Ecto neural progenitor cell (in vitro differentiated cells): ENCODE data around the gene TRPT1.

Experiments used
- DNase-seq: peaks from one replicate; pipeline ENCODE4 v3.0.0-alpha.2; 2018; ENCODE audit warnings: low spot score

TRPT1 gene

DNA sequence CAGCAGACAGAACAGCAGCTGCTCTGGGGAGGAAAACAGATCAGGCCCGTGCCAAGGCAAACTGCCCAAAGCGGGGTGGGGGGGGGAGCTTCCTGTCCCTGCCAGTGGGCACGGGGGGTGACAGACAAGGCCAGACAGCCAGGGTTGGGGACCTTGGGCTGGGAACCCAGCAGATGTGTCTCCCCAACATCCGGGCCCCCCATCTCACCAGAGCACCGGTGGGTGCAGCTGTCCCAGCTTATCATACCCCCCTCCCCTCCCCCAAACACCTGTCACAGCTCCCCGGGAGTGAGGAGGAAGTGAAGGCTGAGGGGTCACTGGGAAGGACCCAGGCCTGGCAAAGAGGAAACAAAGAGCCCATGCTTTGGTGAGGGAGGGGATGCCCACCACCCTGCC lies 19.4 kb upstream of the TRPT1 start:
- no peak for DNase-seq

GRCh38 chr11:64244966-64245365 lies 19.0 kb upstream of the TRPT1 start:
- DNase-seq: no peak

- DNase-seq: no peak
Observed at GRCh38 chr11:64244107-64244506, 18.1 kb upstream of the TRPT1 start.

- DNase-seq: no peak
Observed at GRCh38 chr11:64243236-64243854, 17.4 kb upstream of the TRPT1 start.

DNA sequence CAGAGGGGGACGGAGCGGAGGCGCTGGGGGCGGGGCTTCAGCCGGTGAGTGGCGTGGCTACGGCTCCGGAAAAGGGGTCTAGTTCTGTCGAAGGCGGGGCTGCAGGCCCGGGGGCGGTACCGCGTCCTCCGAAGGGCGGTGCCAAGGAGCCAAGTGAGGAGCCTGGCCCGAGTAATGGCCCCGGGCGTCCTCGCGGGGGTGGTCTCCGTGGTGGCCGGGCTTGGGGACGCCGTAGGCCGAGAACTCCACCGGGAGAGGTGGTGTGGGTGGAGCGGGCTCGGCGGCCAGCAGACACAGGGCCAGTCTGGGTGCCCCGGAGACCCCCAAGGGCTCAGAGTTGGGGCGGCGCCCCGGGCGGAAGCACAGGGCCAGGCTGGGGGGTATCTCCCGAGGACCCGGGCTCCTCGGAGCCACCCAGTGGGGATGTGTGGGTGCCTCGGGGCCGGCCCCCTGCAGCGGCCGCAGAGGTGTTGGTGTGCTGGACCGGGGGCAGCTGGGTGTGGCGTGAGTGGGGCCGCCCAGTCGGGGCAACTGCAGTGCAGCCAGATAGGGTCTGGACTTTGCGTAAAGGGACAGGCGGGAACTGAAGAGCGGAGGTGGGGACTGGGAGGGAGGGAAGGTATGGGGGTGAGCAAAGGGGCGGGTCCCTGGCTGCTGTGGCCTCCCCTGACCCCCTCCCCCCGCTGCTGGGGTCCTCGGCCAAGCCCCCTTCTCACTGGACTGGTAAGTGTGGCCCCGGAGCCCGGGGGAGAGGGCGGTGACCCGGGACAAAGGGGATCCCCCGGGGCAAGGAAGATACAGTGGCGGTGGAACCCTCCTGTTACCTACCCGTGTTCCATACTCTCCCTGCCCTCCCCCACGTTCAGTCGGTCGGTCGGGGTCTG lies 15.7 kb upstream of the TRPT1 start:
- no peak for DNase-seq

GRCh38 chr11:64241241-64241490 lies 15.2 kb upstream of the TRPT1 start:
- peak; percentile 100 for DNase-seq

GRCh38 chr11:64240435-64241240 lies 14.7 kb upstream of the TRPT1 start, which contains the start of gene FKBP2:
Gene FKBP2 (plus strand): TSS chr11:64241095. CDS start chr11:64242388, 1,293 bp downstream.
- peak; percentile 97 for DNase-seq

GRCh38 chr11:64239662-64240434 lies 13.9 kb upstream of the TRPT1 start:
- DNase-seq: no peak

- no peak for DNase-seq
Observed at GRCh38 chr11:64238999-64239398, 13.0 kb upstream of the TRPT1 start.

DNA sequence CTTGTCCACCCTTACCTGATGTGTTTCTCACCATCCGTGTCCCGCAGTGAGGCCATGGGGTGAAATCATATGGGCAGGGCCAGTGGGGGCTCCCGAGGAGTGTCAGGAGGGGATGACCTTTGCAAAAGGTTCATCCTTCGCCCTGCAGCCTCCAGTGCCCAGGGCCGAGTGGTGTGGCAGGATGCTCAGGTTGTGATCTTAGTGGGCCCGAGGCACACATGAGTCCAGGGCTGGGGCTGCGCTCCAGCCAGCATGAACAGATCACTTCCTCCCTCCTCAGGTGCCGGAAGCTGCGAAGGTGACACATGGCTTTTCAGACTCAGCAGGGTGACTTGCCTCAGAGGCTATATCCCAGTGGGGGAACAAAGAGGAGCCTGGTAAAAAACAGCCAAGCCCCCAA lies 12.1 kb upstream of the TRPT1 start:
- DNase-seq: no peak

DNA sequence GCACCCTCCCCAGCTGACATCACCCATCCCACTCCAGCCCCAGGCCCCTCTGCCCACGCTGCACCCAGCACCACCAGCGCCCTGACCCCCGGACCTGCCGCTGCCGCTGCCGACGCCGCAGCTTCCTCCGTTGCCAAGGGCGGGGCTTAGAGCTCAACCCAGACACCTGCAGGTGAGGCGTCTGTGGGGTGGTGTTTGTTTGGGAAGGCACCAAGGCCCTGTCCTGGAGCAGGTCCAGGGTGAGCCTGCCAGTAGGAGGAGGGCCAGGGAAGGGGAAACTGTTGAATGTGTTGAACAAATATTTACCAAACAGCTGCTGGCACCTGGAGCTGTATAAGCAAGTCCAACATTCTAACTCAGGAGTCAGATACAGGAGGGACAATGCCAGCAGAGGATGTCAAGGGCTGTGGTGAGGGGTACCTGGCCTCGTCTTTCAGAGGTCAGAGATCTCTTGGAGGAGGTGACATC lies 11.5 kb upstream of the TRPT1 start:
- DNase-seq: no peak

DNA sequence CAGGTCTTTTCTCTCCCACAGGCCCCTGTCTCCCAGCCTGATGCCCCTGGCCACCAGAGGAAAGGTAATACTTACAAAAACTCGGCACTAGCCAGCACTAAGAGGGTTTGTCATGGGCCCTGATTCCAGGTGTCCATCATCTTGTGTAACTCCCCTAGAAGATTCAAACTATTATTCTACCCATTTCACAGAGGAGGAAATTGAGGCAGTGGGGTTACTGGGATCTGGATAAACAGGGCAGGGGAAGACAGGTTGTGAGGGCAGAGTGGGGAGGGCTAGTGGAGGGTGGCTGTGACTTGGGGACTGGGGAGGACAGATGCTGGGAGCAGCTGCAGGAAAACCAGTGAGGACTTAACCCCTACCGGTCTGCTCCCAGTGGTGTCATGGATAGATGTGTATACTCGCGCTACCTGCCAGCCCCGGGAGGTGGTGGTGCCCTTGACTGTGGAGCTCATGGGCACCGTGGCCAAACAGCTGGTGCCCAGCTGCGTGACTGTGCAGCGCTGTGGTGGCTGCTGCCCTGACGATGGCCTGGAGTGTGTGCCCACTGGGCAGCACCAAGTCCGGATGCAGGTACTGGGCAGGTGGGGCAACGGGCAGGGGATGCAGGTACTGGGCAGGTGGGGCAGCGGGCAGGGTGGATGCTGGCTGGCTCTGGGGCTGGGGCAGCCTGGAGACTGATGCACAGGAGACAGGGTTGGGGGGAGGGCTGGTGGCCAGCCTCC lies 9.6 kb upstream of the TRPT1 start:
- DNase-seq: no peak

- DNase-seq: no peak
Observed at GRCh38 chr11:64234647-64235379, 8.8 kb upstream of the TRPT1 start.

GRCh38 chr11:64233913-64234586 lies 8.1 kb upstream of the TRPT1 start, which contains the start of gene VEGFB:
Gene VEGFB (plus strand): TSS chr11:64234584. CDS start chr11:64234834, 250 bp downstream.
- peak; percentile 66 for DNase-seq

- no peak for DNase-seq
Observed at GRCh38 chr11:64232967-64233315, 7.0 kb upstream of the TRPT1 start.

- DNase-seq: no peak
Observed at GRCh38 chr11:64232182-64232966, 6.4 kb upstream of the TRPT1 start.

DNA sequence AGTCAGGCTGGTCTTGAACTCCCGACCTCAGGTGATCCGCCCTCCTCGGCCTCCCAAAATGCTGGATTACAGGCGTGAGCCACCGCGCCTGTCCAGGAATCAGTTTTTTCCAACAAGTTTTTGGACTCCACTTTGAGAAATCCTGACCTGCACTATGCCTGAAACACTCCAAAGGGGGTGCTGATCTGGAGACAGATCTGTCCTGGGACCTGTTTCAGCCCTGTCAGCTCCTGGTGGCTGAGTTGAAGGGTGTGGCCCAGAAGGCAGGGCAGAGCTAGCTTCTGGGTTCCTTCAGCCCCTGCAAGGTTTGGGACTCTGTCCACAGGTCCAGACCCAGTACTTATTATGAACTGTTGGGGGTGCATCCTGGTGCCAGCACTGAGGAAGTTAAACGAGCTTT lies 5.6 kb upstream of the TRPT1 start:
- DNase-seq: no peak

DNA sequence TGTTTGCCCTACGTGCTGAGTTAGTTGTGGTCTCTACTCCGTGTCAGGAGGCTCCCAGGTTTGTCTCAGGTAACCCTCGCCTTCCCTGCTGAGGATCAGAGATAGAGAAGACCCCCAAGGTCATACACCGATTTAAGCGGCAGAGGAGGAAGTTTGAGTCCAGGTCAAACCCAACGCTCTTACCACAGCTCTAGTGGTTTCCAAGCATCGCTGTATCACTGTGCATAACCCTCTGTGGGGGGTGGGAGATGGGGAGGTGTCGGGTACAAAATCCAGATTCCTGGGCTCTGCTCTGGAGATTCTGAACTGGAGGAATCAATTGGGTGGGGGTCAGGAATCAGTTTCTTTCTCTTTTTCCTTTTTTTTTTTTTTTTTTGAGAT lies 5.0 kb upstream of the TRPT1 start:
- no peak for DNase-seq
